CD14-positive monocyte (primary cell): ENCODE measurements around the gene PHC3. TPM values are rescaled to one million over a fixed set of nuclear protein-coding genes. Genes with fewer than 3 reads are reported as not detected.

Experiments used
- DNase-seq, 3 donors: peaks; one replicate each; pipeline ENCODE4 v3.0.0-alpha.2; 2011 to 2022
- H2AFZ ChIP-seq: 2 replicates; pipeline ENCODE4 v1.6.0; 2012; ENCODE audit warnings: mild to moderate bottlenecking, low read depth, low read length, inconsistent platforms; ENCODE audit not compliant: insufficient read depth, poor library complexity, severe bottlenecking
- H3K27ac ChIP-seq, 2 donors: 1 replicate in 1 of 2; 2 replicates in 1 of 2; pipeline ENCODE4 v1.5.1; 2012 to 2013; ENCODE audit warnings: low read length in 2 of 2, control low read depth in 1 of 2, inconsistent platforms in 1 of 2, low read depth in 1 of 2, mild to moderate bottlenecking in 1 of 2
- H3K27me3 ChIP-seq, 2 donors: one replicate each; pipeline versions ENCODE4 v1.6.0 to v1.6.1; 2011 to 2013; ENCODE audit warnings: low read length in 2 of 2; ENCODE audit not compliant: control insufficient read depth in 2 of 2, insufficient read depth in 2 of 2
- H3K36me3 ChIP-seq, 2 donors: replicated peaks in 1 of 2; 1 replicate in 1 of 2; 2 replicates in 1 of 2; pipeline versions ENCODE4 v1.5.1 to v1.6.1; 2012 to 2013; ENCODE audit warnings: low read length in 2 of 2, control low read depth in 1 of 2, inconsistent platforms in 1 of 2, mild to moderate bottlenecking in 1 of 2; ENCODE audit not compliant: insufficient read depth in 2 of 2, control insufficient read depth in 1 of 2
- H3K4me1 ChIP-seq, 2 donors: 1 replicate in 1 of 2; 2 replicates in 1 of 2; pipeline versions ENCODE4 v1.5.1 to v1.6.1; 2012 to 2013; ENCODE audit warnings: low read length in 2 of 2, control low read depth in 1 of 2, inconsistent platforms in 1 of 2, mild to moderate bottlenecking in 1 of 2, moderate library complexity in 1 of 2; ENCODE audit not compliant: insufficient read depth in 2 of 2, control insufficient read depth in 1 of 2
- H3K4me2 ChIP-seq: replicated peaks from 2 replicates; pipeline ENCODE3; 2012; ENCODE audit warnings: low read length, moderate library complexity, mild to moderate bottlenecking; ENCODE audit not compliant: poor library complexity, severe bottlenecking; ENCODE audit errors: extremely low read depth
- H3K4me3 ChIP-seq, 3 experiments: fragments of 200-600 bp in 1 of 3; sonication (generic) in 1 of 3; replicated peaks in 1 of 3; 1 replicate in 2 of 3; 2 replicates in 1 of 3; pipeline ENCODE4 v1.5.1; 2011 to 2013; ENCODE audit warnings: low read length in 3 of 3, mild to moderate bottlenecking in 3 of 3, control low read depth in 2 of 3, low read depth in 2 of 3, inconsistent platforms in 1 of 3, moderate library complexity in 1 of 3
- H3K79me2 ChIP-seq: 2 replicates; pipeline ENCODE4 v1.6.0; 2012; ENCODE audit warnings: mild to moderate bottlenecking, control low read depth, inconsistent platforms, low read length, moderate library complexity; ENCODE audit not compliant: insufficient read depth
- H3K9ac ChIP-seq: 2 replicates; pipeline ENCODE4 v1.6.0; 2017; ENCODE audit warnings: low read length, mild to moderate bottlenecking; ENCODE audit not compliant: insufficient read depth, poor library complexity, severe bottlenecking
- H3K9me3 ChIP-seq, 2 donors: replicated peaks in 1 of 2; 1 replicate in 1 of 2; 2 replicates in 1 of 2; pipeline versions ENCODE4 v1.5.1 to v1.6.1; 2012 to 2013; ENCODE audit warnings: low read length in 2 of 2, control low read depth in 1 of 2; ENCODE audit not compliant: control insufficient read depth in 1 of 2, insufficient read depth in 1 of 2
- H4K20me1 ChIP-seq: 2 replicates; pipeline ENCODE4 v1.6.0; 2012; ENCODE audit warnings: mild to moderate bottlenecking, low read length, control low read depth, moderate library complexity; ENCODE audit not compliant: insufficient read depth
- H3K27ac Mint-ChIP-seq, 7 donors: one replicate each; pipeline ENCODE4 v1.8.0; 2020; ENCODE audit warnings: mild to moderate bottlenecking in 7 of 7, mixed read lengths in 7 of 7, moderate library complexity in 6 of 7, inconsistent platforms in 2 of 7
- H3K27me3 Mint-ChIP-seq, 3 donors: one replicate each; pipeline ENCODE4 v1.8.0; 2021 to 2022; ENCODE audit warnings: low read depth in 3 of 3, mild to moderate bottlenecking in 3 of 3, mixed read lengths in 3 of 3, moderate library complexity in 3 of 3, inconsistent platforms in 1 of 3
- H3K36me3 Mint-ChIP-seq, 2 donors: one replicate each; pipeline ENCODE4 v1.8.0; 2020; ENCODE audit warnings: mixed read lengths in 2 of 2, inconsistent platforms in 1 of 2, mild to moderate bottlenecking in 1 of 2
- H3K4me1 Mint-ChIP-seq: one replicate; pipeline ENCODE4 v1.8.0; 2020; ENCODE audit warnings: mild to moderate bottlenecking, mixed read lengths
- H3K4me3 Mint-ChIP-seq, 2 donors: one replicate each; pipeline ENCODE4 v1.8.0; 2020; ENCODE audit warnings: mild to moderate bottlenecking in 2 of 2, mixed read lengths in 2 of 2, moderate library complexity in 1 of 2
- H3K9me3 Mint-ChIP-seq, 7 donors: one replicate each; pipeline ENCODE4 v1.8.0; 2020 to 2022; ENCODE audit warnings: mixed read lengths in 7 of 7, mild to moderate bottlenecking in 6 of 7, moderate library complexity in 6 of 7, inconsistent platforms in 2 of 7
- WGBS: methylation state at CpG from one replicate; pipeline ENCODE4 v1.1.5; 2013; ENCODE audit warnings: missing lambda C conversion rate; ENCODE audit not compliant: insufficient coverage; 5-methylcytosine and 5-hydroxymethylcytosine counted together
- intact Hi-C, 2 donors: fragments of 100-400 bp; cut with micrococcal nuclease; formaldehyde crosslinking; loops; one replicate each; pipeline versions ENCODE4 v1.15.0 to v1.15.1; 2023
- polyA plus RNA-seq, 3 donors: library from polyadenylated mRNA; depleted of rRNA in 1 of 3; unstranded in 2 of 3; stranded (reverse) in 1 of 3; fragments of 300-500 nt in 2 of 3; fragments of >200 nt in 1 of 3; fragmentation: Illumina TruSeq in 2 of 3; gene quantifications; 1 replicate in 2 of 3; 2 replicates in 1 of 3; pipeline ENCODE4 v1.2.3, GENCODE V29; 2012 to 2021
- TF ChIP-seq, protein P1 (sequence below): fragments of 200-600 bp; IDR thresholded peaks from one replicate; pipeline ENCODE4 v1.8.0; 2022; ENCODE audit warnings: antibody characterized with exemption, mild to moderate bottlenecking

Gene PHC3
- polyA plus RNA-seq, 3 donors: 7.5 to 26.1 (median 12.6) TPM

DNA sequence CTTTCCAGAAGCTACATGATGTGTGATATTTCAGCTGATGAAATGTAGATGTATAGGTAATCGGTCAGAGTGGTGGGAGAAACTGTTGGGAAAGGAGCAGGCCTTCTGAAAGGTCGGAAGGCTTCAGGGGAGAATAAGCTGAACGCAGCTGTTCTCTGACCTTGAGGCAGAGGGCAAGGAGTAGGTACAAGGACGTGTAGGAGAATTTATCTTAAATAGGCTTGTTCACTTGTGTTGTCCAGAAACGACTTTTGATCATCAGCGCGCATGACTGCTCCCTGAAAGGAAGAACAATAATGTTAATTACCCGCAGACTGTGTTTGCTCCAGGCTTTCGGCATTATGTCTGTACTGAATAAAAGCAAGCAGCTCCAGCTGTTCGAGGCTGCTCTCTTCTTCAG, 104.2 kb downstream of the PHC3 start:
- Mint-ChIP-seq H3K27me3 (peaks cover 0 to 4% (median 0%) of the 10 kb centered on the region in 3 donors), H3K36me3 (peaks cover 27 to 51% of the 10 kb centered on the region in 2 donors), H3K9me3 (peaks cover 0 to 7% (median 3%) of the 10 kb centered on the region in 7 donors), H3K4me3 (no peak overlapping the region), H3K27ac (peak overlapping the region in 1 of 7 donors; percentile 66), H3K4me1 (no peaks in the 10 kb centered on the region)
- TF ChIP-seq, protein P1, sequence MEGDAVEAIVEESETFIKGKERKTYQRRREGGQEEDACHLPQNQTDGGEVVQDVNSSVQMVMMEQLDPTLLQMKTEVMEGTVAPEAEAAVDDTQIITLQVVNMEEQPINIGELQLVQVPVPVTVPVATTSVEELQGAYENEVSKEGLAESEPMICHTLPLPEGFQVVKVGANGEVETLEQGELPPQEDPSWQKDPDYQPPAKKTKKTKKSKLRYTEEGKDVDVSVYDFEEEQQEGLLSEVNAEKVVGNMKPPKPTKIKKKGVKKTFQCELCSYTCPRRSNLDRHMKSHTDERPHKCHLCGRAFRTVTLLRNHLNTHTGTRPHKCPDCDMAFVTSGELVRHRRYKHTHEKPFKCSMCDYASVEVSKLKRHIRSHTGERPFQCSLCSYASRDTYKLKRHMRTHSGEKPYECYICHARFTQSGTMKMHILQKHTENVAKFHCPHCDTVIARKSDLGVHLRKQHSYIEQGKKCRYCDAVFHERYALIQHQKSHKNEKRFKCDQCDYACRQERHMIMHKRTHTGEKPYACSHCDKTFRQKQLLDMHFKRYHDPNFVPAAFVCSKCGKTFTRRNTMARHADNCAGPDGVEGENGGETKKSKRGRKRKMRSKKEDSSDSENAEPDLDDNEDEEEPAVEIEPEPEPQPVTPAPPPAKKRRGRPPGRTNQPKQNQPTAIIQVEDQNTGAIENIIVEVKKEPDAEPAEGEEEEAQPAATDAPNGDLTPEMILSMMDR: no peak
- Histone ChIP-seq H4K20me1 (no peaks in the 10 kb centered on the region), H3K4me2 (no peak overlapping the region), H3K27ac (no peak overlapping the region), H2AFZ (no peak overlapping the region), H3K4me1 (no peaks in the 10 kb centered on the region), H3K9me3 (peaks cover 0 to 4% of the 10 kb centered on the region in 2 donors), H3K79me2 (peaks cover 9% of the 10 kb centered on the region), H3K27me3 (no peaks in the 10 kb centered on the region), H3K9ac (no peak overlapping the region), H3K4me3 (no peak overlapping the region), H3K36me3 (peaks cover 0 to 32% of the 10 kb centered on the region in 2 donors)
- no peak for DNase-seq
- intact Hi-C loops: no loop called here
- 96% methylated on average over 9 of the region's 10 CpGs for WGBS

DNA sequence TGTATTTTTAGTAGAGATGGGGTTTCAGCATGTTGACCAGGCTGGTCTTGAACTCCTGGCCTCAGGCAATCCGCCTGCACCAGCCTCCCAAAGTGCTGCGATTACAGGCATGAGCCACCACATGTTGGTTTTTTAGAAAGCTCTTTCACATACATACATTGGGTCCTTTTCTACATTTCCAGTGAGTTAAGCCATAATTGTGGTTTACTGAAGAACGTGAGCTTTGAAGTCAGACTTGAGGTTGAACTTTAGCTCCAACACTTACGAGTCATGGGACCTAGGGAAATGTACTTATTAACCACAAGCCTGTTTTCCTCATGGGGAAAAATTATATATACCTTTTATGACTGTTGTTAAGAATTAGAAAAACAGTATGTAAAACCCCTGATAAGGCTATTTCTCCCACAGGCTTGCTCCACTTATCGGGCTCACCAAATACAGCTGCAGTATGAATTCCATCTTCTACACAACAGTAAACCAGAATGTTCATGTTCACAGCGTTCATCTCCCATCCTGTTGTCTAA, 104.8 kb downstream of the PHC3 start:
- Histone ChIP-seq H3K9ac (no peak overlapping the region), H3K79me2 (peaks cover 12% of the 10 kb centered on the region), H3K4me3 (no peak overlapping the region), H3K9me3 (peaks cover 0 to 6% of the 10 kb centered on the region in 2 donors), H4K20me1 (no peaks in the 10 kb centered on the region), H3K27me3 (no peaks in the 10 kb centered on the region), H2AFZ (no peak overlapping the region), H3K27ac (no peak overlapping the region), H3K4me2 (no peak overlapping the region), H3K4me1 (no peaks in the 10 kb centered on the region), H3K36me3 (peaks cover 0 to 26% of the 10 kb centered on the region in 2 donors)
- intact Hi-C loops: no loop called here
- Mint-ChIP-seq H3K4me1 (no peaks in the 10 kb centered on the region), H3K9me3 (peaks cover 0 to 12% (median 4%) of the 10 kb centered on the region in 7 donors), H3K27ac (peak overlapping the region in 1 of 7 donors; percentile 58), H3K36me3 (peaks cover 25 to 51% of the 10 kb centered on the region in 2 donors), H3K4me3 (no peak overlapping the region), H3K27me3 (peaks cover 0 to 4% (median 0%) of the 10 kb centered on the region in 3 donors)
- DNase-seq: no peak
- TF ChIP-seq, protein P1: no peak
- 80% methylated on average over 1 of the region's 6 CpGs for WGBS
